Measurements from ENCODE around the gene ZNF106.
A peak's percentile ranks its signal among the peaks of the same experiment; 100 is the strongest.

The ZNF106 gene

GRCh38 chr15:42490671-42491538, at the start of gene ZNF106:
TSS of gene ZNF106 (minus strand) at chr15:42491141. CDS start at chr15:42472289, 18,852 bp downstream.
- peak; percentile 4 for TF ChIP-seq CTCF (IDR thresholded peaks at IDR 0.05; ENCODE audit: low read depth, low read length, missing control alignments)
- peak within 1 kb of the TSS; percentile 66 for H3K4me3 ChIP-seq (ENCODE audit: low read depth, low read length)
- peak; percentile 76 for DNase-seq (ENCODE audit: low read depth)

- DNase-seq (ENCODE audit: low read depth), result no peak
- no peak for TF ChIP-seq CTCF (IDR thresholded peaks at IDR 0.05; ENCODE audit: low read depth, low read length, missing control alignments)
- H3K4me3 ChIP-seq (ENCODE audit: low read depth, low read length), result no peak overlapping the region
Observed at GRCh38 chr15:42533246-42533645, 42.3 kb upstream of the ZNF106 start.

GRCh38 chr15:42528970-42529369, 38.0 kb upstream of the ZNF106 start:
- H3K4me3 ChIP-seq (ENCODE audit: low read depth, low read length), result no peak overlapping the region
- no peak for DNase-seq (ENCODE audit: low read depth)
- TF ChIP-seq CTCF (IDR thresholded peaks at IDR 0.05; ENCODE audit: low read depth, low read length, missing control alignments), result no peak

- TF ChIP-seq CTCF (IDR thresholded peaks at IDR 0.05; ENCODE audit: low read depth, low read length, missing control alignments), result no peak
- no peak overlapping the region for H3K4me3 ChIP-seq (ENCODE audit: low read depth, low read length)
- no peak for DNase-seq (ENCODE audit: low read depth)
Observed at GRCh38 chr15:42523331-42523730, 32.4 kb upstream of the ZNF106 start.

- H3K4me3 ChIP-seq (ENCODE audit: low read depth, low read length), result no peak overlapping the region
- TF ChIP-seq CTCF (IDR thresholded peaks at IDR 0.05; ENCODE audit: low read depth, low read length, missing control alignments), result no peak
- DNase-seq (ENCODE audit: low read depth), result no peak
Observed at GRCh38 chr15:42511007-42511391, 20.1 kb upstream of the ZNF106 start.

- H3K4me3 ChIP-seq (ENCODE audit: low read depth, low read length), result no peak overlapping the region
- TF ChIP-seq CTCF (IDR thresholded peaks at IDR 0.05; ENCODE audit: low read depth, low read length, missing control alignments), result no peak
- no peak for DNase-seq (ENCODE audit: low read depth)
Observed at GRCh38 chr15:42510258-42511006, 19.5 kb upstream of the ZNF106 start.

All from GM12864 (cell line).